Measurements from ENCODE around the gene SLC25A33. TPM values are rescaled to one million over a fixed set of nuclear protein-coding genes. Genes with fewer than 3 reads are reported as not detected.

SLC25A33 gene
- polyA plus RNA-seq, 1 experiment = 4.1 TPM

GRCh38 chr1:9607352-9607751, 68.1 kb downstream of the SLC25A33 start:
- CTCF ChIA-PET = no interaction called here

DNA sequence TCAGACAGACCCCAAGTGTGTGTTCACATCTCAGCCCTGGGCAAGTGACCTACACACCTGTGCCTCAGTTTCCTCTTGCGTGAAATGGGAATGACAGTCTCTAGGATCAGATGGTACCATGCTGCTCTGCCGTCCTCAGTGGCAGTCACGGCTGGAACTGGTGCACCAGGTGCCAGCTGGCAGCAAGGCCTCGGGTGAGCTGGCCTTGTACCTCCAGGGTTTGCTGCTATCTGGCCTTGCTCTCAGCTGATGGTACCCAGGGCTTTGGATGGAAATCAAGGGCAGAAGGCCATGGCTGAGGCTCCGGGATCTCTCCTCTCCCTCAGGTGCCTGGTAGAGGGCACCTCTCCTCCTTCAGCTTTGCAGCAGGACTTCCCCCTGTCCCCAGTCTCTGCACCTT, 70.7 kb downstream of the SLC25A33 start:
- DNase-seq (ENCODE audit: low read depth, low spot score) = no peak

More at GRCh38 chr1:9607352-9607751, 68.1 kb downstream of the SLC25A33 start:
- TF ChIP-seq, protein P1, sequence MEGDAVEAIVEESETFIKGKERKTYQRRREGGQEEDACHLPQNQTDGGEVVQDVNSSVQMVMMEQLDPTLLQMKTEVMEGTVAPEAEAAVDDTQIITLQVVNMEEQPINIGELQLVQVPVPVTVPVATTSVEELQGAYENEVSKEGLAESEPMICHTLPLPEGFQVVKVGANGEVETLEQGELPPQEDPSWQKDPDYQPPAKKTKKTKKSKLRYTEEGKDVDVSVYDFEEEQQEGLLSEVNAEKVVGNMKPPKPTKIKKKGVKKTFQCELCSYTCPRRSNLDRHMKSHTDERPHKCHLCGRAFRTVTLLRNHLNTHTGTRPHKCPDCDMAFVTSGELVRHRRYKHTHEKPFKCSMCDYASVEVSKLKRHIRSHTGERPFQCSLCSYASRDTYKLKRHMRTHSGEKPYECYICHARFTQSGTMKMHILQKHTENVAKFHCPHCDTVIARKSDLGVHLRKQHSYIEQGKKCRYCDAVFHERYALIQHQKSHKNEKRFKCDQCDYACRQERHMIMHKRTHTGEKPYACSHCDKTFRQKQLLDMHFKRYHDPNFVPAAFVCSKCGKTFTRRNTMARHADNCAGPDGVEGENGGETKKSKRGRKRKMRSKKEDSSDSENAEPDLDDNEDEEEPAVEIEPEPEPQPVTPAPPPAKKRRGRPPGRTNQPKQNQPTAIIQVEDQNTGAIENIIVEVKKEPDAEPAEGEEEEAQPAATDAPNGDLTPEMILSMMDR (IDR thresholded peaks at IDR 0.05; ENCODE audit: low read depth, low read length) = no peak
- POLR2A ChIA-PET = no interaction called here
- Histone ChIP-seq H3K27me3 (ENCODE audit: control insufficient read depth, insufficient read depth, low read length) (no peaks in the 10 kb centered on the region), H3K27ac (ENCODE audit: low read depth, low read length) (no peak overlapping the region), H3K4me3 (ENCODE audit: low read depth, low read length) (no peak overlapping the region), H3K9me3 (ENCODE audit: control insufficient read depth, insufficient read depth, low read length) (no peaks in the 10 kb centered on the region; the same call in 1 of the 2 replicates)
- no peak for DNase-seq (ENCODE audit: low read depth, low spot score)

GRCh38 chr1:9610548-9610947, 71.3 kb downstream of the SLC25A33 start:
- no peak for DNase-seq (ENCODE audit: low read depth, low spot score)
- no peak overlapping the region for H3K27ac ChIP-seq (ENCODE audit: low read depth, low read length)
- no peaks in the 10 kb centered on the region for H3K27me3 ChIP-seq (ENCODE audit: control insufficient read depth, insufficient read depth, low read length)
- no peaks in the 10 kb centered on the region; the same call in 1 of the 2 replicates for H3K9me3 ChIP-seq (ENCODE audit: control insufficient read depth, insufficient read depth, low read length)
- ChIA-PET CTCF (no interaction called here), POLR2A (no interaction called here)
- TF ChIP-seq, protein P1 (IDR thresholded peaks at IDR 0.05; ENCODE audit: low read depth, low read length) = no peak
- no peak overlapping the region for H3K4me3 ChIP-seq (ENCODE audit: low read depth, low read length)

More for the DNA sequence above, 70.7 kb downstream of the SLC25A33 start:
- no peaks in the 10 kb centered on the region; the same call in 1 of the 2 replicates for H3K9me3 ChIP-seq (ENCODE audit: control insufficient read depth, insufficient read depth, low read length)
- CTCF ChIA-PET = no interaction called here
- H3K27ac ChIP-seq (ENCODE audit: low read depth, low read length) = no peak overlapping the region
- TF ChIP-seq, protein P1 (IDR thresholded peaks at IDR 0.05; ENCODE audit: low read depth, low read length) = no peak
- no peaks in the 10 kb centered on the region for H3K27me3 ChIP-seq (ENCODE audit: control insufficient read depth, insufficient read depth, low read length)
- POLR2A ChIA-PET = no interaction called here
- no peak overlapping the region for H3K4me3 ChIP-seq (ENCODE audit: low read depth, low read length)

DNA sequence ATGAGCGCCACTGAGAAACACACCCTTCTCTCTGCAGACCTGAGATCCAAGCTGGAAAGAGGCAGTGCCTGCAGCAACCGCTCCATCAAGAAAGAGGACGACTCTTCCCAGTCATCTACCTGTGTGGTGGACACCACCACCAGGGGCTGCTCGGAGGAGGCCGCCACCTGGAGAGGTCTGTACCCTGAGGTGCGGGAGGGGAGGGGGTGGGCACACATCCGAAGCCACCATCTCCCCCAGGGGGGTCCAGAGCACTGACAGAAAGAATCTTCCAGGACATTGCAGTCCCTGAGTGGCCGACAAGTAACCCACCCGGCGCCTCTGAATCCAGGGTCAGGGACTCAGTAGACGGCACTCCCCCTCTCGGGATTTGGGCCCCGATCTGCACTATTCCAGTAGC, 72.5 kb downstream of the SLC25A33 start:
- TF ChIP-seq, protein P1 (IDR thresholded peaks at IDR 0.05; ENCODE audit: low read depth, low read length) = no peak
- ChIA-PET CTCF (interaction anchor here (0.6 kb wide), 1 partner anchor 119 kb away, joined by 5 read pairs; no protein-coding TSS in a partner anchor), POLR2A (no interaction called here)
- no peak for DNase-seq (ENCODE audit: low read depth, low spot score)
- H3K9me3 ChIP-seq (ENCODE audit: control insufficient read depth, insufficient read depth, low read length) = no peaks in the 10 kb centered on the region; the same call in 1 of the 2 replicates
- H3K27ac ChIP-seq (ENCODE audit: low read depth, low read length) = no peak overlapping the region
- no peaks in the 10 kb centered on the region for H3K27me3 ChIP-seq (ENCODE audit: control insufficient read depth, insufficient read depth, low read length)
- H3K4me3 ChIP-seq (ENCODE audit: low read depth, low read length) = no peak overlapping the region

DNA sequence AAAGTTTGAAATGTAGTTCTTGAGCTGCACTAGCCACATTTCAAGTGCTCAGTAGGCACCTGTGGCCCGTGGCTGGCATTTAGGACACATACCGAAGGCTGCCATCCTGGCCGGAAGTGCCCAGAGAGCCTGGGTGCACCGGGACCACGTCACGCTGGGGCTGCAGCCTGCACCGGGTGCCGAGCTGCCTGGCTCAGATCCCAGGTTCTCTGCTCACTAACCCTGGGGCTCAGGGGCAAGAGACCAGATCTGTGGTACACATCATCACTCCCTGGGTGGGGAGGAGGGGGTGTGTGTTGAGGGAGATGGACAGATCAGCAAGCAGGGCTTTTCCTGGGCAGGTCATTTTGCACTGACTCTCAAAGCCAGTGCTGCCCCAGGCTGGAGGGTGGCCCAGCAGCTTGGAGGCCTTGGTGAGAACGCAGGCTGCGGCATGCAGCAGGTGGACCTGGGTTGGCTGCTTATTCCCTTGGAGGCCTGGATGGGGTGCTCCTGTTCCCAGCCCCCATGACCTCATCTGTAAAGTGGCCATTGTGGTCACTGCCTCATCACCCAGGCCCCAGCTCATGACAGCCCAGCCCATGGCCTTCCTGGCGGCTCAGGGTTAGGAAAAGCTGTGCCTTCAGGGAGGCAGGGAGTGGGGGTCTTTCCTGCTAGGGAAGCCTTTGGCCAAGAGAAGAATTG, 73.0 kb downstream of the SLC25A33 start:
- no peaks in the 10 kb centered on the region; the same call in 1 of the 2 replicates for H3K9me3 ChIP-seq (ENCODE audit: control insufficient read depth, insufficient read depth, low read length)
- H3K27me3 ChIP-seq (ENCODE audit: control insufficient read depth, insufficient read depth, low read length) = no peaks in the 10 kb centered on the region
- no peak for DNase-seq (ENCODE audit: low read depth, low spot score)
- no peak overlapping the region for H3K27ac ChIP-seq (ENCODE audit: low read depth, low read length)
- ChIA-PET POLR2A (no interaction called here), CTCF (no interaction called here)
- TF ChIP-seq, protein P1 (IDR thresholded peaks at IDR 0.05; ENCODE audit: low read depth, low read length) = no peak
- no peak overlapping the region for H3K4me3 ChIP-seq (ENCODE audit: low read depth, low read length)
